Activated CD4-positive, alpha-beta T cell treated with anti-CD3 and anti-CD28 coated beads, Interleukin-2, Interleukin-6, amounts not matched to agents 100 ng/mL and 50 ng/mL, durations not matched to agents 16 hours and 8 hours (primary cell): ENCODE data around the gene ZNF260.
"Not testable (repeated sequence)": the region's sequence is repeated elsewhere in the genome, so short reads cannot be mapped to it uniquely, and the experiment has no call there.

Experiments
- DNase-seq: peaks from one replicate; pipeline ENCODE4 v3.0.0-alpha.2; 2020

The ZNF260 gene

GRCh38 chr19:36528194-36528920 is at the start of gene ZNF260:
ZNF260 (minus strand) TSS chr19:36528271; CDS start chr19:36515238, 13,033 bp downstream.
- DNase-seq, result peak; percentile 95

GRCh38 chr19:36577271-36577996 is 49.4 kb upstream of the ZNF260 start:
- DNase-seq, result no peak

DNA sequence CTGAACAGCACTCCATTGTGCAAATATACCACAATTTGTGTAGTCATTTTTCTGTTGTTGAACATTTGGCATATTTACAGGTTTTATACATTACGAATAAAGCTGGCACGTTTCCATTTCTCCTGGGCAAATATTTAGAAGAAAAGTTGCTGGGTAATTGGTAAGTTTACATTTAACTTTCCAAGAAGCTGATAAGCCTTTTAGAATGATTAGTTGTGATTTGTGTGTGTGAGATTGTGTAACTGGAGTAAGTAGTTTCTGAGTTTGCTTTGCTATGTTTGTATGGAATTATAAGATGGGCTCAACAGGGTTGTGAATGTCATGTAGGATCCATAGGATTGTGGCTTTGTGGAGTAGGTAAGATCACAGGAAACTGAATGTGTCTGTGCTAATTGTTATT is 46.7 kb upstream of the ZNF260 start:
- DNase-seq, result no peak

DNA sequence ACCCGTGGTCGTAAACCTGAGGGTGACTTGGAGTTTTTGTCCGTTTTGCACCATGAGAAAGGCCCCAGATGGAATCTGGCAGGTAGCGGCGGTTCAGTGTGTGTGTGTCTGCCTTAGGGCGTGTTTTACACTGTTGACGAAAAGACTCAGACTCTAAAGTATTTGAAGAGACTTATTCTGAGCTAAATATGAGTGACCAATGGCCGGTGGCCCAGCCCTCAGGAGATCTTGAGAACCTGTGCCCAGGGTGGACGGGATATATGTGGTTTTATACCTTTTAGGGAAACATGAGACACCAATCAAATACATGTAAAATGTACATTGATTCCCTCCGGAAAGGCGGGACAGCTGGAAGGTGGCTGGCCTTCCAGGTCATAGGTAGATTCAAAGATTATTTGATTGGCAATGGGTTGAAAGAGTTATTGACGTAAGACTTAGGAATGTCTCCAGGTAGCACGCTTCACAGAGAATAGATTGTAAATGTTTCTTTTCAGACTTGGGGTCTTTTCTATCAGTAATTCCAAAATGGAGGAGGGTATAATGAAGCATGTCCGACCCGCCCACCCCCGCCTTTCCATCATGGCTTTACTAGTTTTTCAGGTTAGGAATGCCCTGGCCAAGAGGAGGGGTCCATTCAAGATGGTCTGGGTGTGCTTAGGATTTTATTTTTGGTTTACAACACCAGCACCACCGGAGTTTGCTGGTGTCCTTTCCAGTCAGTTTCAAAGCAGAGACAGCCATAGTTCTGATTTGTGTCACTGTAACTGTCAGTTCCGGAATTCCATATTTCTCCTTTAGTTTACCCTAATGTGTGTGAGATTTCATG is 46.0 kb upstream of the ZNF260 start:
- peak; percentile 3 for DNase-seq

DNA sequence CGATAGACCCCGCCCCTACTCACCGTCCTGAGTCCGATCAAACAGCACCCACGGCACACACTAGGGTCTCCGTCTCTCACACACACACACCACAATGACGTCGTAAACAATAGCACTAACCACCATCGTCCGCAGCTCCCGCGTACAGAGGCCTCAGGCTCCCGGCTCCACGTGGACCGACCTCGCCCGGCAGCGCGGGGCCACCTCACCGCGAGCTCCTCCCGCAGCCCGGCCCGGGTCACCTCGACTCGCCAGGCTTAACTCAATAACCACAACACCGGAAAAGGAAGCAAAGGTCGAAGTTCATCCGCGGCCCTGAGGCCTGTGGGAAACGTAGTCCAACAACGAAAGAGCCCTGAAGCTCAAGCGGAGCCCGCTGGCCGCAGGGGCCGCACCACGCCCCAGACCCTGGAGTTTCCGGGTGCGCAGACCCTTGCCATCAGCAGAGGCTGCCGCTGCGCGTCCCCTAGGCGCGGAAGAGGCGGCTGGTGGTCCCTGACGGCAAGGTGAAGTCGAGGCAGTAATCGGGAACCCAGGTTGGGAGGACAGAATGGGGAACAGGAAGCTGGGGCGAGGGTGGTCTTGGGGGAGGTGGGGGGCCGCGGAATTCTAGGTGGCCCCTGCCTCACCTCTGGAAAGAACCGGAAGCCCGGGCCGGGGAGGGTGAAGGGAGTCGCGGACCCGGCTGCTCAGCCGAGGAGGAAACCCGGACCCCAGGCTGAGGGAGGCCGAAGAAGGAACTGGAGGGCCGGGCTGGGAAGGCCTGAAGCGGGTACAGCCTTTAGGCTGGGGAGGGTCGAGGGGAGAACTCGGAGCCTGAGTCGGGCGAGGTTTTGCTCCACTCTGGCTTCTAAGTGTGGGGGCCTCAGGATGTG is 45.2 kb upstream of the ZNF260 start, which contains the start of gene ZNF529:
Gene ZNF529, minus strand, starts transcription at position 273 of the 875 bp plus-strand sequence. CDS start 946 bp downstream, outside the sequence.
- peak; percentile 91 for DNase-seq

- DNase-seq, result no peak
Observed at GRCh38 chr19:36572593-36573019, 44.5 kb upstream of the ZNF260 start.

GRCh38 chr19:36564391-36564790 is 36.3 kb upstream of the ZNF260 start:
- DNase-seq, result no peak

DNA sequence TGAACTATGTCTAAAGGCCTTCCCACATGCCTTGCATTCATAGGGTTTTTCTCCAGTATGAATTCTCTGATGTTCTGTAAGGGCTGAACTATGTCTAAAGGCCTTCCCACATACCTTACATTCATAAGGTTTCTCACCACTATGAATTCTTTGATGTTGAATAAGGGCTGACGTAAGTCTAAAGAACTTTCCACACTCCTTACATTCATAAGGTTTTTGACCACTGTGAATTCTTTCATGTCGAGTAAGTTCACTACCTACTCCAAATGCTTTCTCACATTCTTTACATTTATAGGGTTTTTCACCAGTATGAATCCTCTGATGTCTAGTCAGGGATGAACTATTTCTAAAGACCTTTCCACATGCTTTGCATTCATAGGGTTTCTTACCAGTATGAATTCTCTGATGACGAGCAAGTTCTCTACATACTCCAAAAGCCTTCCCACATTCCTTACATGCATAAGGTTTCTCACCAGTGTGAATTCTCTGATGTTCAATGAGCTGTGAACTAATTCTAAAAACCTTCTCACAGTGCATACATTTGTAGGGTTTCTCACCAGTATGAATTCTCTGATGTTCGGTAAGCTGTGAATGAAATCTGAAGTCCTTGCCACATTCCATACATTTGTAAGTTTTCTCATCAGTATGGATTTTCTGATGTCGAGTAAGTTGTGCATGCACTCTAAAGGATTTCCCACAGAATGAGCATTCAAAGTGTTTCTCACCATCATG is 19.1 kb upstream of the ZNF260 start:
- DNase-seq, result no peak

GRCh38 chr19:36528921-36529518 is 949 bp upstream of the ZNF260 start:
- no peak for DNase-seq

- DNase-seq, result no peak
Observed at GRCh38 chr19:36527873-36528193, 238 bp downstream of the ZNF260 start.

DNA sequence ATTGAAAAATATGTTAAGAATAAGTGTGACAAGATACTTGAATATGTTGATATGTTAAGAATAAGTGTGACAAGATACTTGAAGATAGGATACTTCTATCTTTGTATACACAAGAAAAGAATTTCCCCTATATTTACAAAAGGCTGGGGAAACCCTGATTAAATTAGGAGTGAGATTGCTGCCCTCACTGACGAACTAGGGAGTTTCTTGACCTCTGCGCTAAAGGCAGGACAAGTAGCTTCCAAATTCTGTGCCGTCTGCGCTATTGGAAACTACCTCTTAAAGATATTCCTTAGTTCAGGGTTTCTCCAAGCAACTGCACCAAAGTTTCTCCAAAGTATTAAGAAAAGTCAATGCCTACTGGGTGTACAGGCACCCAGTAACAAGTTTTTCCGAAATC is 730 bp downstream of the ZNF260 start:
- DNase-seq, result no peak

- no peak for DNase-seq
Observed at GRCh38 chr19:36526581-36526980, 1.5 kb downstream of the ZNF260 start.

- no peak for DNase-seq
Observed at GRCh38 chr19:36524617-36525016, 3.5 kb downstream of the ZNF260 start.

DNA sequence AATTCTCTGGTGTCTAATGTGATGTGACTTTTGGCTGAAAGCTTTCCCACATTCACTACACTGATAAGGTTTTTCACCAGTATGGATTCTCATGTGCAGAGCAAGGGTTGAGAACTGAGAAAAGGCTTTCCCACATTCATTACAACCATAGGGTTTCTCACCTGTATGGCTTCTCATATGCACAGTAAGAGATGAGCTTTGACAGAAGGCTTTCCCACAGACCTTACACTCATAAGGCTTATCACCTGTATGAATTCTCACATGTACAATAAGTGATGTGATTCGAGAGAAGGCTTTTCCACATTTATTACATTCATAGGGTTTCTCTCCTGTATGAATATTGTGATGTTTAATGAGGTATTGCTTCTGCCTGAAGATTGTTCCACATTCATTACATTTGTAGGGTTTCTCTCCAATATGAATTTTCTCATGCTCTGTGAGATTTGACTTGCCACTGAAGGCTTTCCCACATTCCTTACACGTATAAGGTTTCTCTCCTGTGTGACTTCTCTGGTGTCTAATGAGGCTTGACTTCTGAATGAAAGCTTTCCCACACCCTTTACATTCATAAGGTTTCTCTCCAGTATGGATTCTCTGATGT is 14.0 kb downstream of the ZNF260 start:
- DNase-seq, result no peak

DNA sequence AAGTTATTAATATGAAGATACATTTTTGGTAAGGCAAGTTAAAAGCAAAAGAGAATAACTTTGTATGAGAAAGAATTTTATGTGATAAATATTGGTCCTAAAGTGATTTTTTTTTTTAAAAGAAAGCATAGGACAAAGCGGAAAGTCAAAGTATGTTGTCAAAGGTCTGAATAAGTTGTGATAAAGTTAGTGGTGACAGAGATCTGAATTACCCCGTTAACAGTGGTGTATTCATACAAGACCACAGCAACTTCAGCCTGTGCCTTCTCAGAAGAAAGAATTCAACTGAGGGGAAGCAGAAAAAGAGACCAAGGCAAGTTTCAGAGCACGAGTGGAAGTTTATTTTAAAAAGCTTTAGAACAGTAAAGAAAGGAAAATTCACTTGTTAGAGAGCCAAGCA is 19.7 kb downstream of the ZNF260 start:
- DNase-seq, result no peak

DNA sequence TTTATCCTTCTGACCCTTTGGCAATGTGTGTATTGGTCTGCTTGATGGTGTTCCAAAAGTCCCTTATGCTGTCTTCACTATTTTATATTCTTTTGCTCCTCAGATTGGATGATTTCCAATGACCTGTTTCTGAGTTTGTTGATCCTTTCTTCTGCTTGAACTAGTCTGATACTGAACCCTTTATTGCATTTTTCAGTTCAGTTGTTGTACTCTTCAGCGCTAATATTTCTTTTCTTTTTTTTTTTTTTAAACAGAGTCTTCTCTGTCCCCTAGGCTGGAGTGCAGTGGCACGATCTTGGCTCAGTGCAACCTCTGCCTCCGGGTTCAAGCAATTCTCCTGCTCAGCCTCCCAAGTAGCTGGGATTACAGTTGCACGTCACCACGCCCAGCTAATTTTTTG is 26.1 kb downstream of the ZNF260 start:
- no peak for DNase-seq

DNA sequence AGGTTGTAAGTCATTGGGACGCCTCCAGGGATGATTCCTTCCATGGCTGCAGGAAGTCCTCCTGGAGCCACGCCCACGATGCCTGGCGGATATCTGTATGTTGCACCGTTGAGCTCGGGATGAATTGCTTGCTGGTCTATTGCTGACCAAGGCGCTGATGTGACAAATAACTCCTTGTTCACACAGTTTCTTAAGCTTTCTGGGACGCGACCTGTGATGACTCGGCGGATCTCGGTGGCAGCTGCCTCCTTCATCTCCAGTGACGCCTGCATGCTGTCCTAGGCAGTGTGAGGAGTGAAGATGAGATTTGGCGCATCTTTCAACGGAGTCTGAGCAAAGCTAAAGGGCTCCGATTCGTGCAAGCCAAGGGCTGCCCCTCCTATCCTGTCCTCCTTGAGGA is 31.1 kb downstream of the ZNF260 start:
- DNase-seq, result no peak

DNA sequence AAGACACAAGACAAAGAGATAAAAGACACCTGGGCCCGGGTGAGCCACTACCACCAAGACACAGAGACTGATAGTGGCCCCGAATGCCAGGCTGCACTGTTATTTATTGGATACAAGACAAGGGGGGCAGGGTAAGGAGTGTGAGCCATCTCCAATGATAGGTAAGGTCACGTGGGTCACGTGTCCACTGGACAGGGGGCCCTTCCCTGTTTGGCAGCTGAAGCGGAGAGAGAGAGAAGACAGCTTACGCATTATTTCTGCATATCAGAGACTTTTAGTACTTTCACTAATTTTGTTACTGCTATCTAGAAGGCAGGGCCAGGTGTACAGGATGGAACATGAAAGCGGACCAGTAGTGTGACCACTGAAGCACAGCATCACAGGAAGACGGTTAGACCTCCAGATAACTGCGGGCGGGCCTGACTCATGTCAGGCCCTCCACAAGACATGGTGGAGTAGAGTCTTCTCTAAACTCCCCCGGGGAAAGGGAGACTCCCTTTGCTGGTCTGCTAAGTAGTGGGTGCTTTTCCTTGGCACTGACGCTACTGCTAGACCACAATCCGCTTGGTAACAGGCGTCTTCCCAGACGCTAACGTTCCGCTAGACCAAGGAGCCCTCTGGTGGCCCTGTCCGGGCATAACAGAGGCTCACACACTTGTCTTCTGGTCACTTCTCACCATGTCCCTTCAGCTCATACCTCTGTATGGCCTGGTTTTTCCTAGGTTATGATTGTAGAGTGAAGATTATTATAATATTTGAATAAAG is 35.2 kb downstream of the ZNF260 start:
- DNase-seq, result peak; percentile 22

- DNase-seq, result not testable (repeated sequence)
Observed at GRCh38 chr19:36490846-36491245, 37.2 kb downstream of the ZNF260 start.

- peak; percentile 77 for DNase-seq
Observed at GRCh38 chr19:36489920-36490415, 38.1 kb downstream of the ZNF260 start.
